ENCODE measurements around the gene FNDC7.

Gene FNDC7

DNA sequence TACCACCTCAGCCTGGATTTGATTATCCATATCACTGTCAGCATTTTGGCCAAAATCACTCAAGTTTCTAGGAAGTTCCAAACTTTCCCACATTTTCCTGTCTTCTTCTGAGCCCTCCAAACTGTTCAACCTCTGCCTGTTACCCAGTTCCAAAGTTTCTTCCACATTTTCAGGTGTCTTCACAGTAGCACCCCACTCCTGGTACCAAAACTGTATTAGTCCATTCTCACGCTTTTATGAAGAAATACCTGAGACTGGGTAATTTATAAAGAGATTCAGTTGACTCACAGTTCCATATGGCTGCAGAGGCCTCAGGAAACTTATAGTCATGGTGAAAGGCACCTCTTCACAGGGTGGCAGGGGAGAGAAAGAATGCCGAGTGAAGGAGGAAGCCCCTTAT, 73.2 kb downstream of the FNDC7 start:
- TF ChIP-seq, protein P1, sequence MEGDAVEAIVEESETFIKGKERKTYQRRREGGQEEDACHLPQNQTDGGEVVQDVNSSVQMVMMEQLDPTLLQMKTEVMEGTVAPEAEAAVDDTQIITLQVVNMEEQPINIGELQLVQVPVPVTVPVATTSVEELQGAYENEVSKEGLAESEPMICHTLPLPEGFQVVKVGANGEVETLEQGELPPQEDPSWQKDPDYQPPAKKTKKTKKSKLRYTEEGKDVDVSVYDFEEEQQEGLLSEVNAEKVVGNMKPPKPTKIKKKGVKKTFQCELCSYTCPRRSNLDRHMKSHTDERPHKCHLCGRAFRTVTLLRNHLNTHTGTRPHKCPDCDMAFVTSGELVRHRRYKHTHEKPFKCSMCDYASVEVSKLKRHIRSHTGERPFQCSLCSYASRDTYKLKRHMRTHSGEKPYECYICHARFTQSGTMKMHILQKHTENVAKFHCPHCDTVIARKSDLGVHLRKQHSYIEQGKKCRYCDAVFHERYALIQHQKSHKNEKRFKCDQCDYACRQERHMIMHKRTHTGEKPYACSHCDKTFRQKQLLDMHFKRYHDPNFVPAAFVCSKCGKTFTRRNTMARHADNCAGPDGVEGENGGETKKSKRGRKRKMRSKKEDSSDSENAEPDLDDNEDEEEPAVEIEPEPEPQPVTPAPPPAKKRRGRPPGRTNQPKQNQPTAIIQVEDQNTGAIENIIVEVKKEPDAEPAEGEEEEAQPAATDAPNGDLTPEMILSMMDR (conservative IDR thresholded peaks at IDR 0.05; ENCODE audit: low read depth, low read length): no peak
- no peak for DNase-seq (ENCODE audit: low read depth)
- H3K4me3 ChIP-seq (ENCODE audit: low read length): no peak overlapping the region

- H3K4me3 ChIP-seq (ENCODE audit: low read length): no peak overlapping the region
- TF ChIP-seq, protein P1 (conservative IDR thresholded peaks at IDR 0.05; ENCODE audit: low read depth, low read length): no peak
- no peak for DNase-seq (ENCODE audit: low read depth)
Measured at GRCh38 chr1:108791790-108792189, 79.1 kb downstream of the FNDC7 start.
